ENCODE measurements around the gene KNDC1. TPM values are rescaled to one million over a fixed set of nuclear protein-coding genes. Genes with fewer than 3 reads are reported as not detected.

KNDC1 gene
- total RNA-seq, 1 donor from 2014 or later, result 20.3 TPM

DNA sequence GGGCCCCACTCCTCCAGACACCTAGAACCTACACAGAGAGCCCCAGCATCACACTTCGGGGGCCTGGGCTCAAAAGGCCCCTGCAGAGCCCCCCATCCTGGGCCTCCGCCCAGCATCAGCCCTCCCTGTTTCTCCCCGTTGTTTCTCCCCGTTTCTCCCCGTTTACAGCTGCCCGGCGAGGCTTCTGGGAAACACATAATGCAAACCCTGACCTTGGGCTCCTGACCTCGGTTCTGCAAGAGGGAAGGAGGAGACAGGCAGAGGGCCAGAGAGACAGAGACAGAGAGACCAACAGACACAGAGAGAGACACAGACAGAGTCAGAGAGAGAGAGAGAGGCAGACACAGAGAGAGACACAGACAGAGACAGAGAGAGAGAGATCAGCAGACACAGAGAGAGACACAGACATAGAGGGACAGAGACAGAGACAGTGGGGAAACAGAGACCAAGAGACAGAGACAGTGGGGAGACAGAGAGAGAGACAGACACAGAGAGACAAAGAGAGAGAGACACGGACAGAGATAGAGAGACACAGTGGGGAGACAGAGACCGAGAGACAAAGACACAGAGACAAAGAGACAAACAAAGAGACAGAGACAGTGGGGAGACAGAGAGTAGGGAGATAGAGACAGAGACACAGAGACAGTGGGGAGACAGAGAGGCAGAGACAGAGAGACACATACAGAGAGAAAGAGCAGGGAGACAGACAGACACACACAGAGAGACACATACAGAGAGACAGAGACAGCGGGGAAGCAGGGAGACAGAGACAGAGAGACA lies 90.1 kb downstream of the KNDC1 start:
- Mint-ChIP-seq H3K27ac (no peak overlapping the region), H3K4me3 (no peak overlapping the region), H3K27me3 (ENCODE audit: low read depth) (peaks cover 18% of the 10 kb centered on the region), H3K4me1 (peaks cover 19% of the 10 kb centered on the region), H3K9me3 (no peaks in the 10 kb centered on the region), H3K36me3 (no peaks in the 10 kb centered on the region)
- TF ChIP-seq, protein P1, sequence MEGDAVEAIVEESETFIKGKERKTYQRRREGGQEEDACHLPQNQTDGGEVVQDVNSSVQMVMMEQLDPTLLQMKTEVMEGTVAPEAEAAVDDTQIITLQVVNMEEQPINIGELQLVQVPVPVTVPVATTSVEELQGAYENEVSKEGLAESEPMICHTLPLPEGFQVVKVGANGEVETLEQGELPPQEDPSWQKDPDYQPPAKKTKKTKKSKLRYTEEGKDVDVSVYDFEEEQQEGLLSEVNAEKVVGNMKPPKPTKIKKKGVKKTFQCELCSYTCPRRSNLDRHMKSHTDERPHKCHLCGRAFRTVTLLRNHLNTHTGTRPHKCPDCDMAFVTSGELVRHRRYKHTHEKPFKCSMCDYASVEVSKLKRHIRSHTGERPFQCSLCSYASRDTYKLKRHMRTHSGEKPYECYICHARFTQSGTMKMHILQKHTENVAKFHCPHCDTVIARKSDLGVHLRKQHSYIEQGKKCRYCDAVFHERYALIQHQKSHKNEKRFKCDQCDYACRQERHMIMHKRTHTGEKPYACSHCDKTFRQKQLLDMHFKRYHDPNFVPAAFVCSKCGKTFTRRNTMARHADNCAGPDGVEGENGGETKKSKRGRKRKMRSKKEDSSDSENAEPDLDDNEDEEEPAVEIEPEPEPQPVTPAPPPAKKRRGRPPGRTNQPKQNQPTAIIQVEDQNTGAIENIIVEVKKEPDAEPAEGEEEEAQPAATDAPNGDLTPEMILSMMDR (IDR thresholded peaks at IDR 0.05; ENCODE audit: unreplicated experiment), result no peak
- DNase-seq (ENCODE audit: low spot score in 2 of 2, unreplicated experiment in 2 of 2), result no peak

DNA sequence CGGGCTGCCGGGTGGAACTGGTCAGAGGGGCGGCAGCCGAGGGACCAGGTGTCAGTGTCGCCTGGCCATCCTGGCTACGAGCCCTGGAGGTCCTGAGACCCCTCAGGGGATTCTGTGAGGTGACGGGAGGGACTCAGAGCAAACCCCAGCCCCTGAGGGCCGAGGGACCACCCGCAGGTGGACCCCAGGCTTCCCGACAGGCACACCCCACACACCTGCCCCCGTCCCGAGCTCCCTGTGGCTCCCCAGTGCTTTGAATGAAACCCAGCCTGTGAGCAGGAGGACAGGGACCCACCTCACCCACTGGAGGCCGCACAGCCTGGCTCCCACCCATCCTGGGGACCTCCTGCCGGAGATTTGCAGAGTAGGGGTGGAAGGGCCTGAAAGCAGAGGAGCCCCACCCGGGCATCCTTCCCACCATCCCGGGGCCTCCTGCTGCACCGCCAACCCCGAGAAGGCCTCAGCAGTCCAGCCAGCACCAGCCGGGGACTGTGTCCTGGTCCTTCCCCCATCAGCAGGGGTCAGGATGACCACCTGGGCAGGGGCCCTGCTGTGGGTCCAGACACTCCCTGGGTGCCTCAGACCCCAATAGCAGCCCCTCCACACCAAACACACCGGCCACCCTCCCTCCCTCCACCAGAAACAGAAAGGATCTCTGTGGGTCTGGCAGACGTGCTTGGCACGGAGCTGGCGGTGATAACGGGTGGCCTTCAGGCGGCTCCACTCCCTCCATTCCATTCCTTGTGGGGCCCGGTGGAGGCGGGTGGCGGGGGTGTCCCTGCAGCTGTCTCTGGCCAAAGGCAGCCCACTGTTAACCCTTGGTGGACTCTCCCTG lies 91.6 kb downstream of the KNDC1 start:
- TF ChIP-seq, protein P1 (IDR thresholded peaks at IDR 0.05; ENCODE audit: unreplicated experiment), result no peak
- no peak overlapping the region for H3K27ac Mint-ChIP-seq
- no peaks in the 10 kb centered on the region for H3K36me3 Mint-ChIP-seq
- no peak for DNase-seq (ENCODE audit: low spot score in 2 of 2, unreplicated experiment in 2 of 2)
- peaks cover 15% of the 10 kb centered on the region for H3K4me1 Mint-ChIP-seq
- peaks cover 18% of the 10 kb centered on the region for H3K27me3 Mint-ChIP-seq (ENCODE audit: low read depth)
- H3K4me3 Mint-ChIP-seq, result no peak overlapping the region
- H3K9me3 Mint-ChIP-seq, result no peaks in the 10 kb centered on the region

DNA sequence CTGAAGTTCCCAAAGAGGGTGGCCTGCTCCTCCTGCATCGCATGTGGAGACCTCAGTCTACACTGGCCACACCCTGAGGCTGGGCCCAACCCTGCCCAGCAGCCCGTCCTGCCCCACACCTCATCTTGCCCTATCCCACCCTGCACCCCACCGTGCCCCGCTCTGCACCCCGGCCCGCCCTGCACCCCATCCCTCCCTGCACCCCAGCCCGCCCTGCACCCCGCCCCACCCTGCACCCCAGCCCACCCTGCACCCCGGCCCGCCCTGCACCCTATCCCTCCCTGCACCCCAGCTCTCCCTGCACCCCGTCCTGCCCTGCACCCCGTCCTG lies 92.2 kb downstream of the KNDC1 start:
- Mint-ChIP-seq H3K27me3 (ENCODE audit: low read depth) (peaks cover 19% of the 10 kb centered on the region), H3K9me3 (no peaks in the 10 kb centered on the region), H3K36me3 (no peaks in the 10 kb centered on the region), H3K4me3 (no peak overlapping the region), H3K4me1 (peaks cover 14% of the 10 kb centered on the region), H3K27ac (no peak overlapping the region)
- no peak for DNase-seq (ENCODE audit: low spot score in 2 of 2, unreplicated experiment in 2 of 2)
- TF ChIP-seq, protein P1 (IDR thresholded peaks at IDR 0.05; ENCODE audit: unreplicated experiment), result no peak

DNA sequence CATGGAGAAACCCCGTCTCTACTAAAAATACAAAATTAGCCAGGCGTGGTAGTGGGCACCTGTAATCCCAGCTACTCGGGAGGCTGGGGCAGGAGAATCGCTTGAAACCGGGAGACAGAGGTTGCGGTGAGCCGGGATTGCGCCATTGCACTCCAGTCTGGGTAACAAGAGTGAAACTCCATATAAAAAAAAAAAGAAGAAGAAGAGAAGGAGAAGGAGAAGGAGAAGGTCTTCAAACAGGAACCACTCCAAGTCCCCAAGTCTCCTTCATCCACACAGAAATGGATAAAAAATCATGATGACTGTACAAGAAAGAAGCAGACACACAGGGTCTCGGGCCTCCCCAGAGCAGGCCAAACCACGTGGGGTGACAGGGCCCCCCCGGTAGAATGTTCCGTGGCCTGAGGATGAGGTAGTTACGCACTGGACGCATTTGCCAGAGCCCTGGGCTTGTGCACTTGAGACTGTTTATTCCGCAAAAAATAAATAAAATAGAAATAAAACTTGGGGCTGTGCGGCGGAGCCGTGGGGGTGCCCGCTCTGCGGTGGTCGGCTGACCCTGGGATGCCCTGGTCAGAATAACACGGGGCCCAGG lies 93.4 kb downstream of the KNDC1 start:
- peaks cover 18% of the 10 kb centered on the region for H3K4me1 Mint-ChIP-seq
- H3K27ac Mint-ChIP-seq, result no peak overlapping the region
- no peaks in the 10 kb centered on the region for H3K9me3 Mint-ChIP-seq
- no peak overlapping the region for H3K4me3 Mint-ChIP-seq
- TF ChIP-seq, protein P1 (IDR thresholded peaks at IDR 0.05; ENCODE audit: unreplicated experiment), result no peak
- H3K27me3 Mint-ChIP-seq (ENCODE audit: low read depth), result peaks cover 23% of the 10 kb centered on the region
- DNase-seq (ENCODE audit: low spot score in 2 of 2, unreplicated experiment in 2 of 2), result no peak
- H3K36me3 Mint-ChIP-seq, result no peaks in the 10 kb centered on the region

DNA sequence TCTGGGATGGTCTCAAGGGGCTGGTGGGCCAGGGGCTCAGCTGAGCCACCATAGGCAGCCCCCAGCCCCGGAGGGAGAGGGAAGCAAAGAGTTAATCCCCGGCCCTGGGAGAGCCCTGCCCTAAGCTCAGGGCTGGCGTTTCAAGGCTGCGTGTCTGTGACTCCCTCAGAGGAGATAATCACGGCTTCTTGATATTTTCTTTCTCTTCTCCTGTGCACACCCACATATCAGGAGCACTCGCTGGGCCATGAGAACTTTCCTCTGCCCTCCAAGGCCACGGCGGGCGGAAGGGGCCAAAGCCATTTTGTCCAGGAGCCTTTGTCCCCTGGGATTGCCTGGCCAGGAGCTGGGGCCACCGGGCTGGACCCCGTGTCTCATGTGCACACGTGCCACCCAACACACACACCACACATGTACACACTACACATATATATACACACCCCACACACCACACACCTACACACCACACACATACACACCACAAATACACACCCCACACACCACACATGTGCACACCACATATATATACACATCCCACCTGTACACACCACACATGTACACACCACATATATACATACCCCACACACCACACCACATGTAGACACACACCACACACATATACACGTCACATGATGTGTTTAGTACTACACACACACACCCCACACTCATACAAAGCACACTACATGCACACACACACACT lies 94.6 kb downstream of the KNDC1 start:
- Mint-ChIP-seq H3K27ac (no peak overlapping the region), H3K27me3 (ENCODE audit: low read depth) (peaks cover 22% of the 10 kb centered on the region), H3K9me3 (no peaks in the 10 kb centered on the region), H3K4me1 (peaks cover 18% of the 10 kb centered on the region), H3K4me3 (no peak overlapping the region), H3K36me3 (no peaks in the 10 kb centered on the region)
- TF ChIP-seq, protein P1 (IDR thresholded peaks at IDR 0.05; ENCODE audit: unreplicated experiment), result no peak
- DNase-seq (ENCODE audit: low spot score in 2 of 2, unreplicated experiment in 2 of 2), result no peak
